T-helper 1 cell treated with Interleukin-12 subunit alpha and Interleukin-12 subunit beta and Interleukin-4 antibody, amounts not matched to agents 30 ng/mL and 1 ng/mL, for 36 hours (primary cell): ENCODE data around the gene MEF2C. TPM values are rescaled to one million over a fixed set of nuclear protein-coding genes. Genes with fewer than 3 reads are reported as not detected.

ENCODE experiments used
- intact Hi-C: fragments of 100-400 bp; cut with micrococcal nuclease; formaldehyde crosslinking; loops from one replicate; pipeline ENCODE4 v1.15.1; 2024
- total RNA-seq: library from RNA; stranded (reverse); gene quantifications from 2 replicates; pipeline ENCODE4 v1.2.3, GENCODE V29; 2022

The MEF2C gene
- total RNA-seq, 1 donor from 2014 or later = 0.32 TPM

DNA sequence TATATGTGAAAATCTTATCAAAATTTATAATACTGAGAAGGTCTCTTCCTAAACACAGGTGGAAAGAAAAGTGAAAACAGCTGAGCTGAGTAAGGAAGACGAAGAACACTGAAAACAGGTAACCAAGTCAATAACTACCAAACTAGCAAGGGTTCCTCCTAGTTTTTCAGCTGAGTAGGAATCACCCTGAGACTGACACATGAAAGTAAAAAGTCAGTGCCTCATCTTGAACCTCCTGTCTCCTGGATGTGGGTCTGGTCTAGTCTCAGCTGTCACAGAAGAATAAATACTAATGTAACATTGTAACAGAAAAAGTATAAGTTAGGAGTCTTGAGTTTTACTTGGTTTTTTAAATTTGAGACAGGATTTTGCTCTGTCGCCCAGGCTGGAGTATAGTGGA is 121.0 kb downstream of the MEF2C start:
- intact Hi-C loops = no loop called here

DNA sequence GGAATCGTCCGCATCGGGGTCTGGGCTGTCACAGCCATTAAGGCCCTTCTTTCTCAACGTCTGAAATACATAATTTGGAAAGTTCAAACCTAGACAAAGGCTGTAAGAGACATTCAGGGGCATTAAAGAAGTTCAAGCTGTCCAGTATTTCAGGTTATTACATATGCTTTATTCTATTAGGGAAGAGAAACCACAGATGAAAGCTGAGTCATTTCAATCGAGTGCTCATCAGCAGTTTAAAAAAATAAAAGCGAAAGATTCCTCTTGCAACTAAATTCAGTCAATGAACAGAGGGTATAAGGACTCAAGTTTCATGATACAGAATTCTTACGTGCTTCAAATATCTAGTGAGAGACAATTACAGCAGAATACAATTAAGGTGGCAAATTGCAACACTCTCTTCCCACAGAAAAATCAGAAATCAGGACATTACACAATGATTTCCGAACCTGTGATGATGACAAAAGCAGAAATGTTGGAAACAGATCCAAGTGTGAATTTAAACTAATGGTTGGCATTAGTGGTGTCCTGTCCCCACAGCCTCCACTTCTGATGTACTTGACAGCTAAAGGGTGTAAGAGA is 121.6 kb downstream of the MEF2C start:
- intact Hi-C loops = no loop called here

DNA sequence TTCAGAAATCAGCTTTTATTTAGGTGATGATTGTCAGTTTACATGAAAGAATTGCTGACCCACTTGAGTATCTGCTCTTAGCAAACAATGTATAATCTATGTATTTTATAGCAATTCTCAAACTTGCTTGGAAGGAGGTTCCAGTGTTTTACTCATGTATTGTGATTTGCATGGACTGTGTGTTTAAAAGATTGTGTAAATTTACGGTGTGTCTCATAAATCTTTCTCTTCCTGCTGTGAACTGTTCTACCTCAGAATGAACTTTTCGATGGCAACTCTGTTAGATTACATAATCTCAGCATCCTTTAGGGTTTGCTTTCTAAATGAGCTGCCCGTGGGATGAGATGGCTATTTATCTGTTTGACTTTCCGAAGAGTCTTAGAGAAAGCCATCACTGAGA is 122.5 kb downstream of the MEF2C start:
- intact Hi-C loops = no loop called here

DNA sequence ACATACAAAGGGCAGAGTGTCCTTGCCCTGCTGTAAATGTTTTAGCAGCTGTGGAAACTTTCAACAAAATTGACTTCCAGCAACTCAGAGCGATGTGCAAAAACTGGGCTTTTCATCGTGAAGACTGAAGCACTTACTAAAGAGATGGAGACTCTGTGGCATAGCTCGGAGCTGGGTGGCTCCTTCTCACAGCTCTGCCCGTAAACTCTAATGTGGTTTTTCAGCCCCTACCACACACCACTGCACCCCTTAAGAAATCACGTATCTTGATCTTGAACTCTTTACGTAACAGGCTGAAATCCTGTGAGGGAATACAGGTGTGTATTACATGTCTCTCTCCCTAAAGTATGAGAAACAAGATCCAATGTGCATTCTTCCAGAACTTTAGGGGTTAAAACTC is 124.4 kb downstream of the MEF2C start:
- intact Hi-C loops = no loop called here

DNA sequence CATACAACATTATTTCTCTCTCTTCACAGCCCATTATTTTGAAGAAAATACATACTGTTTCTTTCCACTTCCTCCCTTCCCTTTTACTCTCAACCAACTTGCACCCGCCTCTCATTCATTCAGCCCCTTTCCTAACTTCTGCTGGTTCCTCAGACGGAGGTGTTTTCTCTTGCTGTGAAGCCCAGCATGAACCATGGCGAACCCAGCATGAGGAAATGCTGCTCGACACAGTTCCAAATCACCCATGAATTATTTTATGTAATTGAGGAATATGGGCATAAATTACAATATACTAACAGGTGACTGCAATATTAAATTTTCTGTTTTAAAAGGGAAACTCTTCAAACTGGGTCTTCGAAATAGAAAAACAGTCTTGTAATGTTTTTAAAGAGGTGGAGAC is 124.8 kb downstream of the MEF2C start:
- intact Hi-C loops = no loop called here

DNA sequence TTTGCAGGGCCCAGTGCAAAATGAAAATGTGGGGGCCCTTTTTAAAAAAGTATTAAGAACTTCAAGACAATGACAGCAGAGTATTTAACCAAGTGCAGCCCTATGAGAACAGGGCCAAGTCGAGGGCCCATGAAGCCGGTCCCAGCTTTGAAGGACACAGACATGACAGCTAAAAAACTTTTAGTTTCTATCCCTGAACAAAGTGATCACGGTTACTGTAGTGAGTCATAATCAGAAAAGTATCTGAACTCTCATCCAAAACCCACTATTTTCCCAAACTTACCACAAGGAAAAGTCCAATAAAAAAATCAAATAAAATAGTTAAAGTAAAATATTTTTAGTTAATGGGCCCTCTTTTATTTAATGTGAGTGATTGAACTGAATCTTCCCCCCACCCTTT is 126.0 kb downstream of the MEF2C start:
- intact Hi-C loops = no loop called here

DNA sequence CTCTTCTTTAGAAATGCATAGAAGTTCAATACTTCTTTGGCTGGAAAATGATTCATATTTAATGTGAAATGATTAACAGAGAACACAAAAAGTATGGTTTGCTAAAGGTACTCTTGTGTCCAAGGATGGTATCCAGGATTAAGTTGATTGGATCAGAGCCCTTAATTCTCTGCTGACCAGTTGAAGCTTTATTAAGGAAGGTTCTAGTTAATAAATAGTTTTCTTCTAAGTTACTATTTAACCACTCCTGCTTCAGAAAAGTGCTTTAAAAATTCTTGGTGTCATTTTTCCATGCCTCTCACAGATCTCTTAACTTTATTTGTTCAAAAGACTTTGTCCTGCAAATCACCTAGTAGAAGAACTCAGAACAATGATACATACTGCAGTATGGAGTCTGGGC is 134.3 kb downstream of the MEF2C start:
- intact Hi-C loops = no loop called here

DNA sequence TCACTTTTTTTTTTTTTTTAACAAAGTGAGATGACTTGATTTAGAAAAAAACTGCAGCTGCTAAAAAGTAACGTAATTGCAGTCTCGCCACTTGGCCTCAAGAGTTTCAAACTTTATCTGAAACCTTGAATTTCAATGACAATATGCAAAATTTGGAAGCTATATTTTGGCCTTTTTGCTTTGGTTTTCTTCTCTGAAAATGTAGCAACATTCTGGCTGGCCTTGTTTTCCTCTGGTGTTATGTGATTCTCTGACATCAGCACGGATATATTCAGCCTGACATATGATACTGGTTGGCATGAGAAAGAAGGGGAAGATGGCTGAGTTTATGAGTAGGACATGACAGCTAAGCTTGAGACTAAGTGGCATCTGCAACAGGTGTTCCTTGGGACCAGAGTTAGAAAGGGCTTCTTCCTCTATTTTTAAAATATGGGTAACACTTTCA is 136.5 kb downstream of the MEF2C start:
- intact Hi-C loops = no loop called here

DNA sequence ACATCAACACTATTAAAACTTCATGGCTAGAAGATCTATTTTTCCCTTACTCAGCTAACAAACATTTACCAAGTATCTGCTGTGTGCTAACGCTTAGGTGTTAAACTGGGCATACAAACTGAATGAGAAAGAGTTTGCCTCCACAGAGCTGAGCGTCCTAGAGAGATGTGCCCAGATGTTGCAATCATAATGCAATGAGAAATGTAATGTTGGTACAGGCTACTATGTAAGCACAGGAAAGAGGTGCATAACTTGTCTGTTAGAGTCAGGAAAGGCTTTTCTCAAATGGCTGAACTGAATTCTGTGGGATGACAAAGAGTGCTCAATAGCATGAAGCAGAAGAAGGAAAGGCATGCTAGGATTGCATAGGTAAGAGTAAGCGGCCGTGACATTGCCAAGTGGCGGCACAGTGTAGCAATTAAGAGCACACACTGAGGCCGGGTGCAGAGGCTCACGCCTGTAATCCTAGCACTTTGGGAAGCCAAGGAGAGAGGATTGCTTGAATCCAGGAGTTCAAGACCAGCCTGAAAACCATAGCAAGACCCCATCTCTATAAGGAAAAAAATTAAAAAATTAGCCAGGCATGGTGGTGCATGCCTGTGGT is 137.8 kb downstream of the MEF2C start:
- intact Hi-C loops = no loop called here

DNA sequence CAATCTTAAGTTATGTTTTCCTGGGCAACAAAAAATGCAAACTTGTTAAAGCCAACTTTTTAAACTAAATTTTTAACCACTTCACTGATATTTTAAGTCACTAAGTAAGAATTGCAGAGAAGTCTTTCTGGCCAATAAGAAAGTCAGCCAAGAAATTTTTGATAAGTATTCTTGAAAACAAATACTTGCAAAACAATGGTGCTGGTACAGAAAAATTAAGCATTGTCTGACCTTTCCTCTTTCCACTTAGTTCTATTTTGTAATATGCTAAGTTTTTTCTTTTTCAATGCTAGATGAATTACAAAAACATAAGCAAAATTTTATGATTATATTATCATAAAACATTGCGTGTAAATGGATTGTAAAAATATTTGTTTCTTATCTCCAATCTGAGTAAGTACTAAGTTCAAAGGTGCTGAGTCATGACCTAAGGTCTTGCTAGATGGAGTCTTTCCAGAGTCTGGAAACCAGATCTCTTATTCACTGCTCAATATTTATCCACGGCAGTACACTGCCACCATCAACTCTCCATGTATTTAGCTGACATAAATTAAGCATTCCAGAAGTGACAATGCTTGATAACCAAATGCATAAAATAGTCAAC is 139.7 kb downstream of the MEF2C start:
- intact Hi-C loops = no loop called here

DNA sequence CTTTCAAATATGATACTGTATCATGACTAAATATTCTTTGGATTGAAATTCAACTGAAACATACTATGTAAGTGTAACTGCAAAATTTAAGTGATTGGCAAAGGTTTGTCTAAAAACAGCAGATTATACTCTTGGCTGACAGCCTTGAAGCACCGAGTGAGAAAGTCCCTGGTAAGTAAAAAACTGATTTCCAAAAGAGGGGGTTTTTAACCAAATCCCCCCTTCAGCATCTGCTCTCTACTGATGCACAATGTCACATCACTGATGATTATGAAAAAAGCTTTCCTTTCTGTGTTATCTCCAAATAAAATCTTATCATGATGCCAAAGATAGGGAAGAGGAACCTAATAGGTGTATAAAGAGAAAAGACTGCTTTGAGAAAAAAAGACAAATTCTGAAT is 141.0 kb downstream of the MEF2C start:
- intact Hi-C loops = no loop called here

DNA sequence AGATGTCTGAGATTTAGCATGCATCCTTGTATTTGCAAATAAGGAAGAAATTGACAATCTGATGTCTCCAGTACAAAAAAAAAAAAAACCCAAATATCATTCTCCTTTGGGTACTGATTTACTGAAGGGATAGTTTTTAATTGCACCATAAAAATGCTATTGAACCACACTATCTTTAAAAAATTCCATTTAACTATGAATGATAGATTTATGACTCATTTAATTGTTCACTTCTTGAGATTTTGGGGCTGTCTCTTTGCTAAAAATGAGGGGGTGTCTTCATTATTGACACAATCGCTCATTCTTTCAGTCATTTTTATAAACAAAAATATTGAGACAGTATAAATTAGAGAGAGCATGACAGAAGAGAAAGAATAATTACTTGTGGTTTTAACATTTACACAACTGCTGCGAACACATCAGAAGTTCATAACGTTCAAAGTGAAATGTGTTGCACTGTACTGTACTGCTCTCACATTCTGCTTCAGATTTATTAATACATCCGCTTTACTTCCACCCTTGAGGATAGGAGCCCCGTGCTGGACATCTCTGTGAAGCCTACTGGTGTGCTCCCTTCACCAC is 142.3 kb downstream of the MEF2C start:
- intact Hi-C loops = no loop called here

DNA sequence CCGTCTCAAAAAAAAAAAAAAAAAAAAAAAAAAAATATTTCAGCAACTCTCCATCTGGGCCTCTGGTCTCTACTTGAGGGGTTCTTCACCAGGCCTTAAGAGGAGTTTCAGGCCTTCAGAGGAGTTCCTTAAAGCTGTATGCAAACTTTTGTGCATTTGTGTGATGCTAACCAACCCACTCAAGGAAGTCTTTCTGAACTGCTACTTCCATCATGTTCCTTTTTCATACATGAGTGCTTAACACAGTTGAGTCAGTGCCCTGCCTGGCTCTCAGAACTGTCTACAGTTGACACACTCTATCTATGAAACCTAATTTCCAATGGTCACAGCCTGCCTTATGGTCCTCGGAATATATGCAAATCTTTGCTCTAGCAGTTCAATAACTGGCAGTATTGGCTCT is 146.5 kb downstream of the MEF2C start:
- intact Hi-C loops = no loop called here

DNA sequence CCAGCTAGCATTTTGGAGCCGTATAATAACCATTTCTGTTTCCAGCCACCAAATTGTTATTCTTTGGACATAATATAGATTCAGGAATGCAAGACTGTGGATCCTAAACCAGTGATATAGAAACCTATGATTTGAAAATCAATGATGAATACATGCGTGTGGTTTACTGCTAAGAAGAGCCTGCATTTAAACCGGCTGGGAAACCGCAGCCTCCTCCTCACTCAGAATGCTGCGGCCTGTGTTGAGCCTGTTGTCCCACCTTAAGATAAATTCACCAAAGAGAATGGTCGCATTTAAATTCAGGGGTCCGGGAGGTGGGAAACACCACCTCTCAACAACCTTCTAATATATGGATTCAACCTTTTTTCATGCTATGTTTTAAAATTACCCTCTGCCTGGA is 148.0 kb downstream of the MEF2C start:
- intact Hi-C loops = no loop called here

DNA sequence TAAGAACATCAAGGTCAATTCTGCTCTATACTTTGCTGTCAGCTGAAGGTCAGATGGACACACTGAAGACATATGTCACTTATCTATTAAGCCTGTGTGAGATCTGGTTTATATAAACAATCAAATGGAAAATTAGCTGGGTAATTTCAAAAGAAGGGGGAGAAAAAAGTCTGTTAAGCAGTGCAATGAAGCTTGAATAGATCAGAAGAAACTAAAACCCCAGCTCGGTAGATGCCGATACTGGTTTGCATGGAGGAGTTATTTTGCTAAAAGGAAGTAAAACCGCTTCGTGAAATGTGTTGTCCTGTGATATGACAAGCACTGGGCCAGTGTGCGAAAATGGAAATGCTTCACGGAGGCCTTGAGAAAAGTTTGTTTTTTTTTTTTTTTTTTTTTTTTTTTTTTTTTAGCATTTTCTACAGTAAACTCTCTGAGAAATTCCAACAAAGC is 148.8 kb downstream of the MEF2C start:
- intact Hi-C loops = no loop called here

DNA sequence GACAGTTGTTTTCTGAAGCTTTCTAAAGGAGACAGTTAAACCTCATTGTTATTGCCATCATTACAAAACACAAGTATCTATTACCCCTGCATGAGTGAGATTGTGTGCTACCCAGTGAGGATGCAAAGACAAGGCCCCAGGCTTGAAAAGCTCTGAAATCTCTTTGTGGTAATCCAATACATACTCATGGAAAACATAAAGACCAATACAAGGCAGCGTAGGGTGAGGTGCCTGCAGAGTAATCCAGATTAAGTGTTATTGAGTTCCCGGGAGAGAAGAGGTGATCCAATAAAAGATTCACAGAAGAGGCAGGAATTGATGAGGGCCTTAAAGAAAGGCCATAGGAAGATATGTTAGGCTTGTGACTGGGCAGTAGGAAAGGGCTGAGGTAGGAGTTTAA is 150.1 kb downstream of the MEF2C start:
- intact Hi-C loops = no loop called here

DNA sequence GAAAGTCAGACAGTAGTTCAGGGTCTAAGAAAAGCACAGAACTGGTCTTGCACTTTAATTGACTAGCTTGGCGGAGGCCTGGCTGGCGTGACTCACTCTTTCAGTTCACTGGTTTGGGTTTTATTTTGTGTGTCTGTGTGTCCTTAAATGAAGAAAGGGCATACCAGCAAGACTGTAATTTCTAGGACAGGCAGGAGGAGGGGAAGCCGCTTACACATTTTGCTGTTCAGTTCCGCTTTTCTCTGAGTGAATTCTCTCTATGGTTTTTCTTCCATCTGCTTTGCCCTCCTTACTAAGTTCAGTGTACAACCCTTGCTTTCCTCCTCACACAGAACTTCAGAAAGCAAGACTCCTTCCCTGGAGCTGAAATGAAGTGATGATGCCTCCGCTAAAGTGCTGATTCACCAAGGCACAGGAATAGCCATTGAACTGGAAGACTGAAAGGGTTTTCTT is 150.8 kb downstream of the MEF2C start:
- intact Hi-C loops = no loop called here

DNA sequence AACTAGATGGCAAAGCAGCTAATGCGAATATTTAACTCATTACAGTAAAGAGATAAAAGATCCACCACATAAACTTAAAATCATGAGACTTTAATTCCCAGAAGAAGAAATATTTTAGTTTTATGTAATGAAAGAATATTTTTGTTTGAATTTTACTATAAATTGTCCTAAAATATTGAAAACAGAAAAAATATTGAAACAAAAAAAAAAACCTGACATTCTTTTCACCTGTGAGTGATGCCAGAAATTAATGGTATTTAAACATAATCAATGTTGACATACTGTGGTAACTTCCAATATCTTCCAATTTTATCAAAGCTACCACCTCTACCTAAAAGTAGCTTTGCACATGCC is 153.2 kb downstream of the MEF2C start:
- intact Hi-C loops = loop anchor here (1.0 to 10.0 kb wide), 7 partner anchors 153 to 1800 kb away; partner anchors contain the start of genes MBLAC2, MEF2C and POLR3G

DNA sequence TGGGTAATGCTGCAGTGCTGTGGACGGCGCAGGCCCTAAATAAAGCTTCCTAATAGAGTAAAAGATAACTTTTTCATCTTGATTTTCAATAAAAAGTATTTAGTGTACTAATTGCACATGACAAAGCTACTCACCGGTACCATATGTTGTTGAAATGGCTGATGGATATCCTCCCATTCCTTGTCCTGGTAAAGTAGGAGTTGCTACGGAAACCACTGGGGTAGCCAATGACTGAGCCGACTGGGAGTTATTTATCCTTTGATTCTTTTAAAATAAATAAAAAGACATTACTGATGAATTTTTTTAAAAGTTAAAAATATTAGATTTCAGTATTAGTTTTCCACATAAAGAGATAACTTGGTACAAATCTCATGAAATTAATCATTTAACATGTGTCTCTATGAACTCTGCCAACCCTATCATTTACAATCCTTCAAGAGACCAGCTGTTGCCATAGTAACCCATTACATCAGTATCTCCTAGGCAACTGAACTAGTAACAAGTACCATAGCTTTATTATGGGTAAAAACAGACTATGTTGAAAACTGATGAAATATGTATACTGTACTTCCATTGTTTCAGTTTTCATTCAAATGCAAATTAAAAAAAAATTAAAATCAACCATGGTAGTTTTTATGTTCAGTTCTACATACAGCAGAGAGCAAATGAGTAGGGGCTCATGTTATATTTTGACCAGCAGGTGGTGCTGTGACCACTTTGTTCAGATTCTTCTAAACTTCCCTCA is 153.7 kb downstream of the MEF2C start:
- intact Hi-C loops = loop anchor here (1.0 to 10.0 kb wide), 7 partner anchors 154 to 1801 kb away; partner anchors contain the start of genes MBLAC2, MEF2C and POLR3G

DNA sequence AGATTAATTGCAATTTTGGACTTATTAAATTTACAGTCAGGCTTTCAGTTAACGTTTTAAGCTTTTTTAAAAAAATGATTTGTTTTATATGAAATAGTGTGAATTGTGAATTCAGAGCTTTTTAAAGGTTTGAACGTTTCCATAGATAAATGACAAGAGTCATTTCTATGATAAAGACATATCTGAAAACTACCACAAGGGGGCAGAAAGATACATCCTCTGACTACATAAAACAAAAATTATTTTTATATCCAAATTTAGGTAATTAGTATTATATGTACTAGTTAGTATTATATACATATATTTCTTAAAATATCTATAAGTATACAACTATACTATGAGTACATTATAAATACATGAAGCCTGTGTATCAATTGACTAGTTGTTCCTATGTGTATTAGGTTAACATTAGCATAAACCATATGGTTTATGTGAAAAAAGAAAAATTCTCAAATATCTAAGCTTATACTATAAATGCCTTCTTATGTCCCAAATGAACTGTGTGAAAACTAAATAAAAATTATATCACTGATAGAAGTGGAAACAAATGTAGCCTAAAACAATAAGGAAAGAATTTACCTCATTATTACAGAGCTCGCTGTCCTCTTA is 155.2 kb downstream of the MEF2C start:
- intact Hi-C loops = loop anchor here (1.0 to 10.0 kb wide), 3 partner anchors 155 to 1658 kb away; partner anchors contain the start of gene MEF2C

DNA sequence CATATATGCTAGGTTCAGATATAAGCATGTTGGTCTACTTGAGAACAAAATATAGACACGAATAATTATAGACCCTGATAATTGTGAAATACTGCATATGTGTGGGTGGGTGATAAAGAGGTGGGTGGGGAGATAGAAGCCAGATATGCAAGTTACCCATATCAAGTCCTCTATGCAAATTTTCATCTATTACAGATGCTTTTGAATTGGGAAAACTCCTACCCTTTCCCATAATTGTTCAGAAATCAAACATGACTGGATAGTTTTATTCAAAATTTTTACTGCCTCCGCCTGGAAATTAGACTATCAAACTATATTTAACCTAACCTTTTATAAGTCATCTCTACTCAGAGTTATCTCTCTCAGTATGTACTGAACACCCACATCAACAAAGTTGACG is 157.5 kb downstream of the MEF2C start:
- intact Hi-C loops = loop anchor here (10.0 kb wide), 1 partner anchor 359 kb away; no protein-coding TSS in a partner anchor
